Muscle layer of duodenum (tissue), 2 donors: ENCODE results near the gene NECTIN1.

Experiments
- H3K27ac ChIP-seq: one replicate; pipeline ENCODE4 v1.7.0; 2013; ENCODE audit warnings: mild to moderate bottlenecking, low read length
- H3K27me3 ChIP-seq: one replicate; pipeline ENCODE4 v1.7.0; 2013; ENCODE audit warnings: low read depth, mild to moderate bottlenecking, control low read depth, low read length
- H3K36me3 ChIP-seq, 2 donors: one replicate each; pipeline ENCODE4 v1.7.0; 2013; ENCODE audit warnings: low read length in 2 of 2, control low read depth in 1 of 2, mild to moderate bottlenecking in 1 of 2; ENCODE audit not compliant: insufficient read depth in 2 of 2, control insufficient read depth in 1 of 2
- H3K4me1 ChIP-seq, 2 donors: one replicate each; pipeline ENCODE4 v1.7.0; 2013; ENCODE audit warnings: low read length in 2 of 2, mild to moderate bottlenecking in 2 of 2, control low read depth in 1 of 2, moderate library complexity in 1 of 2; ENCODE audit not compliant: insufficient read depth in 2 of 2, control insufficient read depth in 1 of 2
- H3K4me3 ChIP-seq, 2 donors: one replicate each; pipeline ENCODE4 v1.7.0; 2013; ENCODE audit warnings: low read length in 2 of 2, low read depth in 1 of 2, mild to moderate bottlenecking in 1 of 2
- H3K9me3 ChIP-seq, 2 donors: one replicate each; pipeline ENCODE4 v1.7.0; 2013; ENCODE audit warnings: low read length in 2 of 2, control low read depth in 1 of 2, mild to moderate bottlenecking in 1 of 2; ENCODE audit not compliant: control insufficient read depth in 1 of 2
- donor health status: healthy.

NECTIN1 gene

DNA sequence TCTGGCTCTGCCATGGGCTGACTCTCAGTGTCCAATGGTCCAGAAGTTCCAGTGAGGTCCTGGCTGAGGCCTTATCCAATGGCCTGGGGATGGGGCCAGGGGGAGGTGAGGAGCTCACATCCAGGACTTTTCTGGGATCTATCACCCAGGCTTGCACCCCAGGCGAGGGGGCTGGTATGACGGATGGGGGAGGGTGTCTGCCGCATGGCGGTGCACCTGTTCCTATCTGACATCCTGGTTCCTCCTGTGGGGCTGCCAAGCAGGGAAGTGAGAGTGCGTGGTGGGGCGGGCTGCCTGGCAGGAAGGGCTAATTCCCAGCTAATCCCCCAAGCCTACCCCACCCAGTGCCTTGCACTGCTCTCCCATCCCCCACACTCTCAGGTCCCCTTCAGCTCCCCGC lies 102.1 kb downstream of the NECTIN1 start:
- Histone ChIP-seq H3K4me3 (no peak overlapping the region), H3K36me3 (no peaks in the 10 kb centered on the region), H3K27ac (no peak overlapping the region), H3K9me3 (no peaks in the 10 kb centered on the region), H3K27me3 (no peaks in the 10 kb centered on the region), H3K4me1 (peaks cover 0 to 4% of the 10 kb centered on the region in 2 donors)

DNA sequence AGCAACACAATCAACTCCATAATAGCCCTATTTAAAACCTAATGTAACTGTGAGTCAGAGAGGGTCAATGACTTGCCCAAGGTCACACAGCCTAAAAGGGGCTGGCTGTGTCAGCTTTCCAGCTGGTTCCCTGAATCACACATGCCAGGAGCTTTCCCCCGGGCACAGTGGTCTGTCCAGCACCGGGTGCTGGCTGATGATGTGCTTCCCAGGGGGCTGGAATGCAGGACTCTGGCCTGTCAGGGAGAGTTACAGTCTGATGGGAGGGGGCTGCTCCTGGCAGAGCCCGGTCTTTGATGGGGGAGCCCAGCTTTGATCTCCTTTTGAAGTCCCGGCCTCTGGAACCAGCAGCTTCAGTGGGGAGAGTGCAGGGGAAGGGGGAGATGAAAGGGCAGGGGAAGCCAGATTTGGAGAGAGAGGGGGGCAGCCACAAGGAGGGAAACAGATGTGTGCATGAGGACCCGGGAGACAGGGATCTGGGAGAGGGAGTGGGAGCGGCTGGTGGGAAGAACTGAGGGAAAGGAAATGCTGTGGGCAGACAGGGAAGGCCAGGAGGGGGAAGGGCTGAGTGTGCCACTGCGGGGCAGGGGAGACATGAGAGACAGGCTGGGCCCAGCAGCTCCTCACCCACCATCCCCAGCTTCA lies 102.7 kb downstream of the NECTIN1 start:
- Histone ChIP-seq H3K27me3 (no peaks in the 10 kb centered on the region), H3K27ac (no peak overlapping the region), H3K36me3 (no peaks in the 10 kb centered on the region), H3K4me1 (peaks cover 0 to 4% of the 10 kb centered on the region in 2 donors), H3K4me3 (no peak overlapping the region), H3K9me3 (no peaks in the 10 kb centered on the region)

DNA sequence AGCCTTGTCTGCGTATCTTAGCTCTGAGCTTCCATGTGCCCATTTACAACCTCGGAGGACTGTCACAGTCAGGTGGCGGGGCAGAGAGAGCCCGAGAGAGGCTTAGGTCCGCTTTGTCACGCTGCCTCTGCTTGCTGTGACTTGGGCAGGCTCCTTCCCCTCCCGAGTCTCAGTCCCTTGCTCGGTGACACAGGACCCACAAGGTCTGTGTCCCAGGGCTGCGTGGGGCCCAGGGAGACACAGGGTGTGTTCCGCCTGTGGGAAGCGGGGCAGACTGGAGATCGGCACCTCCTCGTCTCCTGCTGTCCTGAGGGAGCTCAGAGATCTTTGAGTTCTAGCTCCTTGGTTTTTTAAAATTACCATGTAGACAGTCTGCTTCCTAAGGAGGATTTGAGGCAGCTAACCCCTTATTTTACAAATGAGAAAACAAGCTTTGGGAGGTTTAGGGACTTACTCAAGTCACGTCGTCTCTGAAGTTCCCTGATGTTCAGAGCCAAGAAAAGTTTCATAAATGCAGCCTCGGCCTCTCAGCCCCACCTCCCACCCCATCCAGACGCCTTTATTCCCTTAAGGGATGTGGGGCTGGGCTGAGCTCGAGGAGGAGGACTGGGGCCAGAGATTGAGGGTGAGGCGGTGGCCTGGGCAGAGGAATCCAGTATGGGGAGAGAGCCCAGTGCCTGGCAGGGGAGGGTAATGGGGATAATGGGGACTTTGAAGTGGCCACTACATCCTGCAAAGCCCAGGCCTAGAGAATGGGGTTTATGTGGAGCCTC lies 103.6 kb downstream of the NECTIN1 start:
- no peak overlapping the region for H3K27ac ChIP-seq
- no peaks in the 10 kb centered on the region for H3K36me3 ChIP-seq
- no peak overlapping the region for H3K4me3 ChIP-seq
- peaks cover 0 to 4% of the 10 kb centered on the region in 2 donors for H3K4me1 ChIP-seq
- no peaks in the 10 kb centered on the region for H3K27me3 ChIP-seq
- H3K9me3 ChIP-seq, result no peaks in the 10 kb centered on the region

DNA sequence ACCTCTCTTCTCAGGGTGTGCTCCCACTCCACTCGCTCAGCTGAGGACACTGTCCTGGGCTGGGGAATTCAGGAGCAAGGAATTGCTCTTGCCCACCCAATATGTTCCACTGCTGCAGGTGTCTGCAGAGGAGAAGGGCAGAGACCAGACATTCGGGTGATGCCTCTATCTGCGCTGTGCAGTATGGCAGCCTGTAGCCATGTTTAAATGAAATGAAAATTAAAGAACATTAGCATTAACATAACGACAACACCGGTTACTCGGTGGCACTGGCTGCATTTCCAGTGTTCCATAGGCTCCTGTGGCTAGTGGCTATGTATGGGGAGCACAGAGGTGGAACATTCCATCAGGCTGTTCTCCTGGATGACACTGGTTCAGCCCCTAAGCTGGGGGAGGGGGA lies 104.4 kb downstream of the NECTIN1 start:
- Histone ChIP-seq H3K9me3 (no peaks in the 10 kb centered on the region), H3K36me3 (no peaks in the 10 kb centered on the region), H3K4me3 (no peak overlapping the region), H3K4me1 (peaks cover 0 to 4% of the 10 kb centered on the region in 2 donors), H3K27me3 (no peaks in the 10 kb centered on the region), H3K27ac (no peak overlapping the region)

DNA sequence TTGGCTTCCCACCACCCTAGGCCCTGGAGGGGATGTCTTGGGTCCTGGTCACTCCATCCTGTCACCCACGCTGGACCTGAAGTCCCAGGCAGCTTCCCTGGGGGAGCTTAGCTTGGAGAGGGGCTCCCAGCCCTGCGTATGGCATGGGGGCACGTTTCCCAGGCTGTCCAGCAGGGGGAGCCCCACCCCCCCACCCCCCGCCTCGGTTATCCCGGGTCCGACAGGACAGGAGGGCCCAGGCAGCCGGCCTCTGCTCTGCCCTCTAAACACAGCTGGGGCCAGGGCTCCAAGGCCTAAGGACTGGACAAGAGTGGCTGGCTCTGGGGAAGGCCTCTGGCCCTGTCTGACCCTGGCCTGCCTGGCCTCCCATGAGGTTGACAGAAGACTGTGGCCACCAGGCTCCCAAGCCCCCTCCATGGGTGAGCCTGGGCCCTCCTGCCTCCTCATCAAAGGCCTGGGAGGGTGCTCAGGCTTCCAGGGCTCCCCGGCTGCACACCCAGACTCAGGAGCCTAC lies 104.8 kb downstream of the NECTIN1 start:
- H3K4me1 ChIP-seq, result peaks cover 0 to 4% of the 10 kb centered on the region in 2 donors
- no peaks in the 10 kb centered on the region for H3K27me3 ChIP-seq

DNA sequence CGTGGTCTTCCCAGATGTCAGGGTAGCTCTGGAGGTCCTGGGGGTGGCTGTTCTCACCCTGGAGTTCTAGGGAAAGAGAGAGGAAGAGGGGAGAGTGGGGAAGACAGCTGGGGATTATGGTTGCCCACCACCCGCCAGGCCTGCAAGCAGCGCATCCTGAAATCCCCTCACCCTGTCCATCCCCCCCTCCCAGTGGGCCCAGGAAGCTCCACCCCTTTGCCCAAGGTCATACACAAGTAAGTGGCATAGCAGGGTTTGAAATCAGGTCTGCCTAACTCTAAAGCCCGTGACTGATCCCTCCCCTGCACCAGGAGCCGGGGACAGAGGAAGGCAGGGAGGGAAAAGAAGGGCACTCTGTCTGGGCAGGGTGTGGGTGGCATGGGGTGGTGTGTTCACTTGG lies 105.3 kb downstream of the NECTIN1 start:
- H3K36me3 ChIP-seq, result no peaks in the 10 kb centered on the region
- H3K4me1 ChIP-seq, result peaks cover 0 to 4% of the 10 kb centered on the region in 2 donors
- H3K27me3 ChIP-seq, result no peaks in the 10 kb centered on the region
- H3K4me3 ChIP-seq, result no peak overlapping the region
- H3K9me3 ChIP-seq, result no peaks in the 10 kb centered on the region
- no peak overlapping the region for H3K27ac ChIP-seq

More for the DNA sequence above, 104.8 kb downstream of the NECTIN1 start:
- Histone ChIP-seq H3K4me3 (no peak overlapping the region), H3K9me3 (no peaks in the 10 kb centered on the region), H3K36me3 (no peaks in the 10 kb centered on the region), H3K27ac (no peak overlapping the region)

DNA sequence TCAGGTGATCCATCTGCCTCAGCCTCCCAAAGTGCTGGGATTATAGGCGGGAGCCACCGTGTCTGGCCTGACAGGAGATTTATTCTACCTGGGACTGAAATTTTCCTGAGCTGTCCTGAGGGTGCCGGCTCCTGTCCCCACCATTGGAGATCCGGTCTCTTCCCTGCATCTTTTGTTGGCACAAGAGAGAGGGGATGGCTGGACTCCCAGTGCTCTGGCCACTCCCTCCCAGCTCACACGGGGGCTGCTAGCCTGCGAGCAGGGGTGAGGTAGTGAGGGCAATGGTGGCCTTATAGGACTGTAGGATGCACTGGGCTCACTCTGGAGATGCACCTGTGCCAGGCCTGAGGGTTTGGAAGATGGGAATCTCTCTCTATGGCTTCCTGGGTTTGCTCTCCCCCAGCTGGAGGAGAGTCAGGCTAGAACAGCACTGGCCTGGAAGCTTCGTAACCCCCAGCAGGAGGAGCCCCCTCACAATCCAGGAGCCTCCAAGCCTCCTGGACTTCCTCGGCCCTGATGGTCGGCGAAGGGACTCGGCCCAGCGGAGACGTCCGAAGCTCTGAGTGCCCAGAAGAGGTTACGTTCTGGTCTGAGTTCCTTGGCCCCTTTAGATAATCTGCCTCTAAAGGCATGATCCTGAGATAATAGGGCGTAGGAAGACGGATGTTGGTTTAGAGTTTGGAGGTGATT lies 106.4 kb downstream of the NECTIN1 start:
- no peaks in the 10 kb centered on the region for H3K36me3 ChIP-seq
- H3K4me3 ChIP-seq, result no peak overlapping the region
- H3K4me1 ChIP-seq, result peaks cover 0 to 4% of the 10 kb centered on the region in 2 donors
- no peaks in the 10 kb centered on the region for H3K9me3 ChIP-seq
- no peak overlapping the region for H3K27ac ChIP-seq
- H3K27me3 ChIP-seq, result no peaks in the 10 kb centered on the region

DNA sequence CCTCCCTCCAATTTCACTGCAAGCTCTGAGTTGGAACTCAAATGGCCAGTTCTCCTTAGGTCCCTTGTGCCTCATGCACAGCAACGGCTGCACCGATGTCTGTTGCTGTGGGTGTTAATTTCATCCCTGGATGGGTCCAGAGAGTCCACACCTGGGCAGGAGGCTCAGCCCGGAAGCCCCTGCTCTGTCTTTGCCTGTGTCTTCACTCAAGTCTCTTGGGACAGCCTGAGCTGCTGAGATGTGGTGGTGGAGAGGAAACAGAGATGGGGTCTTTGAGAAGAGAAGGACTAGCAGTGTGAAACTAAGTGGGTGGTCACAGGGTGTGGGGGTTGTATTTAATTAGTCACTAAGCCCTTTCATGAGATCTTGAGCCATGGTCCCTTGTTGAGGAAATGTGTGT lies 109.3 kb downstream of the NECTIN1 start:
- Histone ChIP-seq H3K27me3 (no peaks in the 10 kb centered on the region), H3K27ac (no peak overlapping the region)

DNA sequence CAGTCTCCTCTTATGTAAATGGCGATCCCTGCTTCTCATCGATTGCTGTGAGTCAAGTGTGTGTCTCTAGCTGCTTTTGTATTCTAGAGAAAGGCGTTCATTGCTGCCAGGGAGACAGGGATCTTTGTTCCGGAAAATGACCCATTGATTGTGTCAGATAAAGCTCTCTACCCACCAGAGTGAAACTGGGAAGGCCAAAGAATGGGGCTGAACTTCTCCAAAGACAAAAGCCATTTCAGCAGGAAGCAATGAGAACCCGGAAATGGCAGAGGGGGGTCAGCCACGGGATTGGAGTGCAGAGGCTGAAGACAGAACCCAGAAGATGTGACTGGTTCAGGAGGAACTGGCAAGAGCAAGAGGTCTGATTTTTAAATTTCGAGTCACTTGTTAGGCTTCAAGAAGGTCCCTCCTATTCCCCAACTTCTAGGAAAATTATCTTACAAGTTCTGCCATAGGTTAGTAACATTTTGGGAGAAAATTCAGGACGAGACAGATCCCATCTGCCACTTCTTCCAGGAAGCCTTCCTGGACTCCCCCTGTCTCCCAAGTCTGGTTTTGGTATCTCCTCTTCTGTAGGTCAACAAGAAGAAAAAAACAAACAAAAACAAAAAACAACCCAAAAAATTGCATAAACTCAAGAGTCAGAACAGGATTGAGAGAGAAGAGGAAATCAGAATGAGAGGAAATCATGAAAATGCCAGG lies 110.6 kb downstream of the NECTIN1 start:
- H3K27me3 ChIP-seq, result no peaks in the 10 kb centered on the region
- H3K27ac ChIP-seq, result no peak overlapping the region
- no peak overlapping the region for H3K4me3 ChIP-seq

More for the DNA sequence above, 109.3 kb downstream of the NECTIN1 start:
- Histone ChIP-seq H3K9me3 (no peaks in the 10 kb centered on the region), H3K4me3 (no peak overlapping the region), H3K4me1 (no peaks in the 10 kb centered on the region), H3K36me3 (no peaks in the 10 kb centered on the region)

DNA sequence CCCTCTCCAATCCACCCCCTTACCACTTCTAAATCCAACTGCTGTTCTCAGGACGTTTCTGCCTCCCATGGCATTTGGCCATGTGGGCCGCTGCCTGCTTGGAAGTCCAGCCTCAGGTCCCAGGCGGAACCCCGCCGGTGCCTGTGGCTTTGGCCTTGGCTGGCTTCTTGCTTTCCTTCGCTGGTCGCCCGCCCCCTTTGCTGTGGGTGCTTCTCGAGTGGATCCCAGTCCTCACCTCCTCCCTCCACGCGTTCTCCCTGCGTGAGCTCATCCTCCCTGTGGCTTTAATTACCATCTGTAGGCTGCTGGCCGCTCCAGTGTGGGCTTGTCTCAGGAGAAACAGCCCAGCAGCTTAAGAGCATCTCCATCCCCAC lies 111.7 kb downstream of the NECTIN1 start:
- Histone ChIP-seq H3K4me3 (no peak overlapping the region), H3K27ac (no peak overlapping the region), H3K9me3 (no peaks in the 10 kb centered on the region), H3K27me3 (no peaks in the 10 kb centered on the region), H3K4me1 (no peaks in the 10 kb centered on the region), H3K36me3 (no peaks in the 10 kb centered on the region)

More for the DNA sequence above, 110.6 kb downstream of the NECTIN1 start:
- Histone ChIP-seq H3K4me1 (no peaks in the 10 kb centered on the region), H3K36me3 (no peaks in the 10 kb centered on the region), H3K9me3 (no peaks in the 10 kb centered on the region)
